ENCODE data around the gene NDRG3.

- TF ChIP-seq, protein P1, sequence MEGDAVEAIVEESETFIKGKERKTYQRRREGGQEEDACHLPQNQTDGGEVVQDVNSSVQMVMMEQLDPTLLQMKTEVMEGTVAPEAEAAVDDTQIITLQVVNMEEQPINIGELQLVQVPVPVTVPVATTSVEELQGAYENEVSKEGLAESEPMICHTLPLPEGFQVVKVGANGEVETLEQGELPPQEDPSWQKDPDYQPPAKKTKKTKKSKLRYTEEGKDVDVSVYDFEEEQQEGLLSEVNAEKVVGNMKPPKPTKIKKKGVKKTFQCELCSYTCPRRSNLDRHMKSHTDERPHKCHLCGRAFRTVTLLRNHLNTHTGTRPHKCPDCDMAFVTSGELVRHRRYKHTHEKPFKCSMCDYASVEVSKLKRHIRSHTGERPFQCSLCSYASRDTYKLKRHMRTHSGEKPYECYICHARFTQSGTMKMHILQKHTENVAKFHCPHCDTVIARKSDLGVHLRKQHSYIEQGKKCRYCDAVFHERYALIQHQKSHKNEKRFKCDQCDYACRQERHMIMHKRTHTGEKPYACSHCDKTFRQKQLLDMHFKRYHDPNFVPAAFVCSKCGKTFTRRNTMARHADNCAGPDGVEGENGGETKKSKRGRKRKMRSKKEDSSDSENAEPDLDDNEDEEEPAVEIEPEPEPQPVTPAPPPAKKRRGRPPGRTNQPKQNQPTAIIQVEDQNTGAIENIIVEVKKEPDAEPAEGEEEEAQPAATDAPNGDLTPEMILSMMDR (IDR thresholded peaks at IDR 0.05; ENCODE audit: poor library complexity, severe bottlenecking) = no peak
- TF ChIP-seq EP300 (conservative IDR thresholded peaks at IDR 0.05; ENCODE audit: poor library complexity, severe bottlenecking) (no peak), POLR2AphosphoS5 (IDR thresholded peaks at IDR 0.05) (no peak), EZH2 (IDR thresholded peaks at IDR 0.05; ENCODE audit: borderline replicate concordance, insufficient read depth, low read length, poor library complexity, severe bottlenecking) (no peak), MXI1 (conservative IDR thresholded peaks at IDR 0.05; ENCODE audit: poor library complexity, severe bottlenecking) (no peak), RAD21 (conservative IDR thresholded peaks at IDR 0.05) (no peak), TAF1 (IDR thresholded peaks at IDR 0.05; ENCODE audit: low read depth) (no peak), SMC3 (conservative IDR thresholded peaks at IDR 0.05; ENCODE audit: poor library complexity) (no peak)
- TF ChIP-seq, protein P2, sequence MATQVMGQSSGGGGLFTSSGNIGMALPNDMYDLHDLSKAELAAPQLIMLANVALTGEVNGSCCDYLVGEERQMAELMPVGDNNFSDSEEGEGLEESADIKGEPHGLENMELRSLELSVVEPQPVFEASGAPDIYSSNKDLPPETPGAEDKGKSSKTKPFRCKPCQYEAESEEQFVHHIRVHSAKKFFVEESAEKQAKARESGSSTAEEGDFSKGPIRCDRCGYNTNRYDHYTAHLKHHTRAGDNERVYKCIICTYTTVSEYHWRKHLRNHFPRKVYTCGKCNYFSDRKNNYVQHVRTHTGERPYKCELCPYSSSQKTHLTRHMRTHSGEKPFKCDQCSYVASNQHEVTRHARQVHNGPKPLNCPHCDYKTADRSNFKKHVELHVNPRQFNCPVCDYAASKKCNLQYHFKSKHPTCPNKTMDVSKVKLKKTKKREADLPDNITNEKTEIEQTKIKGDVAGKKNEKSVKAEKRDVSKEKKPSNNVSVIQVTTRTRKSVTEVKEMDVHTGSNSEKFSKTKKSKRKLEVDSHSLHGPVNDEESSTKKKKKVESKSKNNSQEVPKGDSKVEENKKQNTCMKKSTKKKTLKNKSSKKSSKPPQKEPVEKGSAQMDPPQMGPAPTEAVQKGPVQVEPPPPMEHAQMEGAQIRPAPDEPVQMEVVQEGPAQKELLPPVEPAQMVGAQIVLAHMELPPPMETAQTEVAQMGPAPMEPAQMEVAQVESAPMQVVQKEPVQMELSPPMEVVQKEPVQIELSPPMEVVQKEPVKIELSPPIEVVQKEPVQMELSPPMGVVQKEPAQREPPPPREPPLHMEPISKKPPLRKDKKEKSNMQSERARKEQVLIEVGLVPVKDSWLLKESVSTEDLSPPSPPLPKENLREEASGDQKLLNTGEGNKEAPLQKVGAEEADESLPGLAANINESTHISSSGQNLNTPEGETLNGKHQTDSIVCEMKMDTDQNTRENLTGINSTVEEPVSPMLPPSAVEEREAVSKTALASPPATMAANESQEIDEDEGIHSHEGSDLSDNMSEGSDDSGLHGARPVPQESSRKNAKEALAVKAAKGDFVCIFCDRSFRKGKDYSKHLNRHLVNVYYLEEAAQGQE (IDR thresholded peaks at IDR 0.05; ENCODE audit: borderline replicate concordance) = no peak
These were observed 121.6 kb downstream of the NDRG3 start for GRCh38 chr20:36624068-36624943.
